Activated gamma-delta T cell (primary cell): ENCODE data around the gene TRA2B.

Experiments used
- DNase-seq: peaks from one replicate; lab custom pipeline; 2025; lab: John Stamatoyannopoulos, UW

The TRA2B gene

GRCh38 chr3:185950728-185951127 is 12.9 kb upstream of the TRA2B start:
- DNase-seq = no peak

- DNase-seq = no peak
These were observed 11.7 kb upstream of the TRA2B start for GRCh38 chr3:185949515-185949914.

GRCh38 chr3:185948292-185948691 is 10.5 kb upstream of the TRA2B start:
- no peak for DNase-seq

GRCh38 chr3:185943760-185944106 is 5.9 kb upstream of the TRA2B start:
- no peak for DNase-seq

- no peak for DNase-seq
These were observed 5.3 kb upstream of the TRA2B start for GRCh38 chr3:185942907-185943759.

- DNase-seq = no peak
These were observed 4.6 kb upstream of the TRA2B start for GRCh38 chr3:185942396-185942795.

GRCh38 chr3:185940951-185941350 is 3.1 kb upstream of the TRA2B start:
- DNase-seq = no peak

GRCh38 chr3:185939721-185940120 is 1.9 kb upstream of the TRA2B start:
- DNase-seq = no peak

GRCh38 chr3:185936814-185937688 is 763 bp downstream of the TRA2B start:
- DNase-seq = peak; percentile 68

GRCh38 chr3:185936273-185936629 is 1.6 kb downstream of the TRA2B start:
- no peak for DNase-seq

GRCh38 chr3:185935465-185936272 is 2.1 kb downstream of the TRA2B start:
- DNase-seq = no peak

- DNase-seq = no peak
These were observed 2.9 kb downstream of the TRA2B start for GRCh38 chr3:185934767-185935464.

- DNase-seq = no peak
These were observed 3.6 kb downstream of the TRA2B start for GRCh38 chr3:185934174-185934557.

GRCh38 chr3:185933374-185934173 is 4.2 kb downstream of the TRA2B start:
- DNase-seq = no peak

- no peak for DNase-seq
These were observed 5.8 kb downstream of the TRA2B start for GRCh38 chr3:185931777-185932612.

- DNase-seq = no peak
These were observed 7.3 kb downstream of the TRA2B start for GRCh38 chr3:185930393-185931107.

GRCh38 chr3:185929192-185930151 is 8.3 kb downstream of the TRA2B start:
- DNase-seq = no peak

- no peak for DNase-seq
These were observed 9.3 kb downstream of the TRA2B start for GRCh38 chr3:185928496-185928895.
